GM19023 (cell line): ENCODE measurements around the gene ERC1.

Experiments
- ATAC-seq: cut with Tn5 transposase; IDR thresholded peaks from one replicate; pipeline ENCODE4 v1.9.1; 2021; ENCODE audit warnings: mild to moderate bottlenecking, moderate library complexity; ENCODE audit not compliant: unreplicated experiment

Gene ERC1

DNA sequence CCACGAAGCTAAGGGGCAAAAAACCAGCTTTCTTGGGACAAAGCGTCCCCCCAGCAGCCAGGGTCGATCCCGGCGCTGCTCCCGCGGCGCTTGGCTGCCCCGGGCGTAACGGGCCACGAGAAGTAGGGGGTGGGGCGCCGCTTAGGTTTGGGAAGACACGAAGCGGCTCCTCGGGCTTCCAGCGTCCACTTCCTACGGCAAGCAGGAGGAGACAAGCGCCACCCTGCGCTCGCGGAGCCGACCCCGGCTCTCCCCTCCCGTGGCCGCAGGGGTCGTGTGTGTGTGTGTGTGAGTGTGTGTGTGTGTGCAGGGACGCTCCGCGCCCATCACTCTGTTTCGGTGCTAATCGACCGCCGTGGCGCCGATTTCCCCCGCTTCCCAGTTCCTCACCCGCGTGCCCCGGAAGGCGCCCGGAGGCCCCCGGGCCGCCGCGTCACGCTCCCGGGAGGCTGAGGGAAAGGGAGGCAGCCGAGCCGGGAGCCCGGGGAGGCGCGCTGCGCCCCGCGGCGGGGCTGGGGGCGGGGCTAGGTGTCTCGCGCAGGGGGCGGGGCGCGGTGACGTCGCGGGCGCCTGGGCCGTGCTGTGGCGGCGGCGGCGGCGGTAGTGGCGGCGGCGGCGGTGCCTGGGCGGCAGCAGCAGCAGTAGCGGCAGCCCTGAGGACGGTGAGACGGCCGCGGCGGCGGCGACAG lies at the start of gene ERC1:
Gene ERC1, plus strand, starts transcription at position 563 of the 689 bp plus-strand sequence. CDS start 36,681 bp downstream, outside the sequence.
- peak; percentile 92 for ATAC-seq

DNA sequence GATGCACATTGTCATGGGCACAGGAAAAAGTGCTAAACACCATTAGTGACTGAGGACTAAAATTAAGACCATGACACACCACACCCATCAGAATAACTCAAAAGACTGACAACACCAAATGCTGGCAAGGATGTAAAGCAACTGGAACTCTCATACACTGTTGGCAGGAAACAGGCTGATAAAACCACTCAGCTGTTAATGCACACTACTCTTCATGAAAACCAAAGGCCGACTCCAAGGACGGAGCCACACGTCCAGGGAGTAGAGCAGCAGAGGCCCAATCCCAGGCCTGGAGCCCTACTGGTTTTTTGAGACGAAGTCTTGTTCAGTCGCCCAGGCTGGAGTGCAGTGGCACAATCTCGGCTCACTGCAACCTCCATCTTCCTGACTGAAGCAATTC lies 48.0 kb upstream of the ERC1 start:
- no peak for ATAC-seq

DNA sequence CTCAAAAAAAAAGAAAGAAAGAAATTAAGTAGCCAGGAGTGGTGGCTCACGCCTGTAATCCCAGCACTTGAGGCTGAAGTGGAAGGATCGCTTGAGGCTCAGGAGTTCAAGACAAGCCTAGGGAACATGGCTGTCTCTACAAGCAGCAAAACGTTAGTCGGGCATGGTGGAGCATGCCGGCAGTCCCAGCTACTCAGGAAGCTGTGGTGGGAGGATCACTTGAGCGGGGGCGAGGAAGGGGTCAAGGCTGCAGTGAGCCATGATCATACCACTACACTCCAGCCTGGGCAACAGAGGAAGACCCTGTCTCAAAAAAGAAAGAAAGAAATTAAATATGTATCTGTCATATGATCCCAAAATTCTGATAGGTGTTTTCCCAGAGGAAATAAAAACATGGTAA lies 46.8 kb upstream of the ERC1 start:
- no peak for ATAC-seq

DNA sequence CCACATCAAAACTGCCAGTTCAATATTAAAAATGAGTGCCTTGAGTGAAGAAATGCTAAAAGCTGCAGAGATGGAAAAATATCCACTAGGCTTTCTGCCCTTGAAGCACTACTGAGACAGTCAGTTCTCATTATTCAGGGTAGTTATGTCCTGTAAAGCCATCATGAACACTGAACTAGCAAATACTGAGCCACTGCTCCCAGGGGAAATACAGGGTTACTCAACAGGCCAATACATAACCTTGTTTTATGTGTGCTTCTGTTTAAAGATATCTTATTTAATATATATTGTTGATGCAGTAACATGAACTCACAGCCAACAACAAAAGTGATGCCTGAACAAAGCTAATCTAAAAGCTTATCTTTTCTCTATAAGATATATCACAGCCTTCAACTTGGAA lies 44.8 kb upstream of the ERC1 start:
- ATAC-seq = no peak

DNA sequence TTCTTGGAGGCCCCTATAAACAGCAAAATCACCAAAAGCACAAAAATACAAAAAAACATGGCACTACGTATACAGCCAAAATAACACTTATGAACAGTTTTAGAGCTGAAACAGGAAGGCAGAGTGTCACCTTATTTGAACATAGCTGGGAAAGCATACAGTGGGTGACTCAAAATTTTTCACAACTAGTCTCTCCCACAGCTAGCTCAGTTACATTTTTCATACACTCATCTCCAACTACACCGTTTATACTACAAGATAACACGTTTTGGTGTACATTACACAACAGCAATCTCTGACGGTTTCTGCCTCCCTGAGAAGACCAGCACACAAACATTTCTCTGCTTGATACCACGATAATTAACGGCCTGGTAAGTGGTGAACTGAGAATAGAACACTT lies 44.4 kb upstream of the ERC1 start:
- ATAC-seq = no peak

DNA sequence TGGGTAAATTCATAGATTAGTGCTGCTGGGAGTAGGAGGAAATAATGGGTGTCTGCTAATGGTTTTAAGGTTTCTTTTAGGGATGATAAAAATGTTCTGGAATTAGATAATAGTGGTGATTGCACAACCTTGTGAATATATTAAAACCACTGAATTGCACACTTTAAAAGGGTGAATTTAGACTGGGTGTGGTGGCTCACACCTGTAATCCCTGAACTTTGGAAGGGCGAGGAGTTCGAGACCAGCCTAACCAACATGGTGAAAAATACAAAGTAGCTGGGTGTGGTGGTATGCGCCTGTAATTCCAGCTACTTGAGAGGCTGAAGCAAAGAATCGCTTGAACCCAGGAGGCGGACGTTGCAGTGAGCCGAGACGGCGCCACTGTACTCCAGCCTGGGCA lies 42.8 kb upstream of the ERC1 start:
- ATAC-seq = no peak

DNA sequence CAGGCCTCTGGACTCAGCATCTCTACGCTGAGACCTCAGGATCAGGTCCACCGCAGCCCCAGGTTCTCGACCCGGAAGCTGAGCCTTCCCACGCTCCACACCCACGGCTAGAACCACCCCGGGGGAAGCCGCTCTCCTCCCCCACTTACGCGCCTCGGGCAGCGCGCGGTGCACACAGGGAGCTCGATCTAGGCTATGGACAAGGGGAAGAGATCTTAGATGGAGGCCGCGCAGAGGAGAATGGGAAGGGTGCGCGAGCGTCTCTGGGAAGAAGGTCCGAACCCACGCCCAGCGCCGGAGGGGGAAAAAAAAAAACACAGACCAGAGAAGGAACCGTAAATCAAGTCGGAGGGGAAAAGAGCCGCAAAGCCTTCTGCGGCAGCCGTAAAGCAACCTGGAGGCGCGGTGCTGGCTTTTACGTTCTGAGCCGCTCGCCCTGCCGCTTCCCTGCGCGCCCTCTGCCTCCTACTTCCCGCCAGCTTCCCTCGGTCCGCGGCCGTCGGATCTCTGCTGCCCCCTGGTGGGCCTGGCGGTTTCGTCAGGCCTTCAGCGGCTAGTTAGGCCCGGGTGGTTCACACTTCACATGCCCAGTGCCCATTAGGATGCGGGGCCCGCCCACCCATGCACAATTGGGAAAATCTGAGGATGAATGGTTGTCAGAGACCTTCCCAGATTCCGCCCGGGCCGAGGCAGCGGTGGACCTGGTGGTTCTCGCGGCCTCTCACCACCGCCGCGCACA lies 41.4 kb upstream of the ERC1 start, which contains the start of gene RAD52:
Gene RAD52, minus strand, starts transcription at position 242 of the 739 bp plus-strand sequence. CDS start 16,636 bp downstream, outside the sequence.
- peak; percentile 83 for ATAC-seq

DNA sequence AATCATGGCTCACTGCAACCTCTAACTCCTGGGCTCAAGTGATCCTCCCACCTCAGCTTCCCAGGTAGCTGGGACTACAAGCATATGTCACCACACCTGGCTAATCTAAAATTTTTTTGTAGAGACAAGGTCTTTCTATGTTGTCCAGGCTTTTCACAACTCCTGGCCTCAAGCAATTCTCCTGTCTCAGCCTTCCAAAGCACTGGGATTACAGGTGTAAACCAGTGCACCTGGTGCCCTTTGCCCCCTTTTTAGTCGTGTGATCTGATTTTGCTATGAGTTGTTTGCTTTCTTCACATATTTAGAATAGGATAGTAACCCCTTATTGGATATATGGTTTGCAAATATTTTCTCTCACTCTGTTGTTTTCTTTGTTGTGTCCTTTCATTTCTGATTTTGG lies 39.8 kb upstream of the ERC1 start:
- no peak for ATAC-seq

DNA sequence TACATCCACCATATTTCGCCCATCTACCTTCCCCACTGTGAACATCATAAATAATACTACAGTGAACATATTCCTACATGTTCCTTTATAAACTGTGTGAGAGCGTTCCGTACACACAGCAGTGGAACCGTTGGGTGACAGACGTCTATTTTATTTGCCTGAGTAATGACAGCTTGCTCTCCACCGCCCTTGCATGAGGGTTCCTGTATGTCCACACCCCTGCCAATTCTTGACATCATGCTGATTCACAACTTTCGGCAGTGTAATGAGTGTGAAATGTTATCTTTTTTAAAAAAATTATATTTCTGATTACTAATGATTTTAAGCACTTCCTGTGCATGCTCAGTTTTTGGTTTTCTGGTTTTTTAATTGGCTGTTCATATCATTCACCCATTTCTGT lies 37.2 kb upstream of the ERC1 start:
- ATAC-seq = no peak

DNA sequence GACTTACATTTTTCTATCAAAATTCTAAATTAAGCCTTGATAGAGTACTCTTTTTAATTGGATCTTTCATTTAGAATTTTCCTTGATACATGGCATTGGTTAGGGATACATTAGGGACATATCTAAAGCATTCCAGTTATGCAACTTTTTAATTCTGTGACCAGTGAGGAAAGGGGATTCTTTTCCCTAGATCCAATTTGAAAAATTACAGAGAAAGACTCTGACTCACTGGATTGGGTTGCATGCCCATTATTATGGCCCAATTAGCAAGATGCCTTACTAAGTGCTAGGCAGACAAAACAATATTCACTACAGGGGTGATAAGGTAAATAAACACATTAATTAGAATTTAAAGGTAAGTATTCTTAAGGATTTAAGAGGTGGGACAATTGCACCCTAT lies 36.3 kb upstream of the ERC1 start:
- ATAC-seq = no peak

DNA sequence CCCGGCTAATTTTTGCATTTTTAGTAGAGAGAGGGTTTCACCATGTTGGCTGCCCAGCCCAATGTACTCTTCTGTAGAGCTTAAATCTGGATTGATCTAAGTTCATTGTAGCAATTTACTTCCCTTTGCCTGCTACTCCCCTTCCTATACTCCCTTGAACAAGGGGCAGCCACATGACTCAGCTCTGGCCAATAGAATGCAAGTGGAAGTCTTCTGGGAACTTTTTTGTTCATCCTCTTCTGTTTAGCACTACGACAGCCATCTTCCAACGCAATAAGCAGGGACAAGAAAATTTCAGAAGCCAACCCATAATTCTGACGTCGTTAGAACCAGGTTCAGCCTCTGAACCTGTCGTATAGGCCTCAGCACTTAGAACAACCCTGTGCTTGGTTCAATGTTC lies 35.1 kb upstream of the ERC1 start:
- no peak for ATAC-seq

DNA sequence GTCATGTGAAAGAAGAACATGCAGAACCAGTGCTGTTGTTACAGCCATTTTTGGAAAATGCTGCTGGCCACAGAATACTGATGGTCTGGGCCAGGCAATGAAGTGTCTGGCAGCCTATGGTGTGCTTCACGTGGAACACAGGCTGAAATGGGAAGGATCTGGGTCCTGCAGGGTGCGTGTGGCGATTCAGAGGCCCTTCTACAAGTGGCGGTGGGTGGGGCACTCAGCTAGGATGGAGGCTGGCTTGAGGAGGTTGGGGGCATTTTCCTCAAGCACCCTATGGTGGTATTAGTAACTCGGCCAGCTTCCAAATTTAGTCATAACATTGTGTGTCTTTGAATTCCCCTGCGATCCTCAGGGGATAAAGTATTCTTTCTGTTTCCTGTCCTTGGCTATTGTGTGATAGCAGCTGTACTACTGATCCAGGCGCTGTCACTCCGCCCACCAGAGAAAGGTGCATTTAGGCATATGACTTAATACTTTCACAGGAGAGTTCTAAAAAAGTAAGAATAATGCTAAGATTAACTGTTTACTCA lies 32.4 kb upstream of the ERC1 start:
- ATAC-seq = no peak

DNA sequence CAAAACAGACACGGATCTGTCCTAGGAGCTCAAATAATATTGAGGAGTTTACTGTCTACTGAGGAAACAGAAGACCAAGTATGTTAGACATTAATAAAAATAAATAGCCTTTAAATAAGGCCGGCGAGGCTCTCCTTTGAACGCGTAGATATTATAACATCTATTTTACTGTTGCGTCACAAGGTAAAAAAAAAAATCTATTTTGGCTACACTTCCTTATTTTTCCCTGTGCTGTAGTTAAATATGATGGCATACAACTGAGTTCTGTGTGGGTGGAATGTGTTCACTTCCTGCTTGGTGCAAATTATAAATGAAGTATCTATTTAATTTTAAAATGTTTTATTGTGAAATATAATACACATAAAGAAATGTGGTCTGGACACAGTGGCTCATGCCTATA lies 24.3 kb upstream of the ERC1 start:
- no peak for ATAC-seq

DNA sequence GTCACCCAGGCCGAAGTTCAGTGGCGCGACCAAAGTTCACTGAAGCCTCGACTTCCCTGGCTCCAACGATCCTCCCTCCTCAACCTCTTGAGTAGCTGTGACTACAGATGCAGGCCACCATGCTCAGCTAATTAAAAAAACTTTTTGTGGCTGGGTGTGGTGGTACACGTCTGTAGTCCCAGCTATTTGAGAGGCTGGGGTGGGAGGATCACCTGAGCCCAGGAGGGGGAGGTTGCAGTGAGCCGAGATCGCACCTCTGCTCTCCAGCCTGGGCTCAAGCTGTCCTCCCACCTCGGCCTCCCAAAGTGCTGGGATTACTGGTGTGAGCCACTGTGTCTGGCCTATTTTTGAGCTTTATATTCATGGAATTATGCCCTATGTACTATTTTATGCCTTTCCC lies 23.4 kb upstream of the ERC1 start:
- ATAC-seq = no peak

DNA sequence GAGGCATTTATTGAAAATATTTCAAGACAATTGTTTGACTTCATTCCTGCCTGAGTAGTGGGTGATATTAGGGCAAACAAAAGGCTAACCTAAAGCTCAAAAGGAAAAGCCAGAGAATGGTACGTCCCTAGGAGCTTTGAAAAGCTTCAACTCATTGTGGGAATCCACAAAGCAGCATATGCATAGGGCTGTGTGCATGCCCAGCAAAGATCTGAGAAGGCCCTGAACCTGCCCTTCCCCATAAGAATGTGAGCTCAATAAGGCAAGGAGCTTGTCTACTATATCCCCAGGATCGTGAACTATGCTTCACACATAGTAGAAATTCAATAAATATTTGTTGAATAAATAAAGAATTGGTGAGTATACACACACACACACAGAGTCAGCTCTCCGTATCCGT lies 22.5 kb upstream of the ERC1 start:
- ATAC-seq = no peak

DNA sequence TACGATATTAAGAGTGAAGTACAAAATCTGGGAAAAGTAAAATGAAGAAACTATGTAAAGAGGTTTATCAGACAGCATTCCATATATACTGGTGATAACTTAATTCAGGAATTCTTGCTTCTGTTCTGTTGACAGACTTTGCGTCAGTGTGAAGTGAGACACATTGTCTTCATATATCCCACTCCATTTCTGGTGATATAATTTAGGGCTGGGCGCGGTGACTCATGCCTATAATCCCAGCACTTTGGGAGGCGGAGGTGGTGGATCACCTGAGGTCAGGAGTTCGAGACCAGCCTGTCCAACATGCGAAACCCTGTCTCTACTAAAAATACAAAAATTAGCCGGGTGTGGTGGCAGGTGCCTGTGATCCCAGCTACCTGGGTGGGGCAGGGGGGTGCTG lies 21.2 kb upstream of the ERC1 start:
- ATAC-seq = no peak

DNA sequence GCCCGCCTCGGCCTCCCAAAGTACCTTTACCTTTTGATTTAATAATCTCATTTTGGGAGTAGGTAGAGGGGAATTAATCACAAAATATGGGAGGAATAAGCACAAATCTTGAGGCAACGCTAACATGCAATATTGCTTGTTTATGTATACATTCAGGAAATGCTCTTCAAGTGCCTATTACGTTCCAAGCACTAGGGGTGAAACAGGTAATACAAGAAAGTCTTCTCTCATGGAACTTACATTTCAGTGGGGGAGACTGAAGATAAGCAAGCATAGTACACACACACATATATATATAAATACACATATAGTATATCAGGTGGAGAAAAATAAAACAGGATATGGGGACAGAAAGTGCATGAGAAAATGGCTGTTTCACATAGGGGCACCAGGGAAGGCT lies 19.0 kb upstream of the ERC1 start:
- no peak for ATAC-seq

DNA sequence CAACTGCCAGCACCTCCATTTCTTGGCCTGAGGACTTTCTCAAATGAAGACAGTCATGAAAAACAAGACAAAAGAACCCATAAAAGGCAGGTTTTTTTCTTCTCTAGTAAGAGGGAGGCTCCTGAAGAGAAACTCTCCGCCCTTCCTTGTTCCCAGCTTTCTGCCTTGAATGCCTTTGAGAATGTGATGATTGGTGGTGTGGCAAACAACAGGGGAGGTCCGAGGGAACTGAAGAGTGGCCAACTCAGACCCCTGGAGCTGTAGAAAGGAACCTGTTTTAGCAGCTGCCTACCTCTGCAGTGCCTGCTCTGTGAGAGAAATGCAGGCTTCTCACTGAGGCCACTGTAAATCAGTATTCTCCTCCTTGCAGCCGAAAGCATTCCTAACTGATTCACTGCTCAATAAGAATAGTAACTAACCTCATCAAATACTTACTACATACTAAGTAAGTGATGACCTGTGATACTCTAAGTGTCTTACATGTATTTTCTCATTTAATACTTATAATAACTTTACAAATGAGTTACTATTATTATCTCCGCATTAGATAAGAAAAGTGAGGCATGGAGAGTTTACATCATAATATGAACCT lies 16.7 kb upstream of the ERC1 start:
- ATAC-seq = no peak

DNA sequence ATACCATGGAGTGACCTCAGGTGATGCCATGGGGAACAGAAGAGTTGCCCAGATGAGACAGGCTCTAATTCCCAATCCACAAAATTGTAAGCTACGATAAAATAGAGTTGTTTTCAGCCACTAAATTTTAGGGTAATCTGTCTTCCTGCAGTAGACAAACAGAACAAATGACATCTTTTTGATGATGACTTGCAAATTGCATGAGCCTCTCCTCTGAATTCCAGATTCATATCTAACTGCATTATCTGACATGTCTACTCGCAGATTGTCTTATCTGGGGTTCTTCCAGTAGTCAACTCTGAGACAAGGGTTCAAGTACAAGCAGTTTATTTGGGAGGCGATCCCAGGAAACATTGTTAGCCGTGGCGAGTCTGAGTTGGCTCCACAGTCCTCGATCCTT lies 14.4 kb upstream of the ERC1 start:
- ATAC-seq = no peak

DNA sequence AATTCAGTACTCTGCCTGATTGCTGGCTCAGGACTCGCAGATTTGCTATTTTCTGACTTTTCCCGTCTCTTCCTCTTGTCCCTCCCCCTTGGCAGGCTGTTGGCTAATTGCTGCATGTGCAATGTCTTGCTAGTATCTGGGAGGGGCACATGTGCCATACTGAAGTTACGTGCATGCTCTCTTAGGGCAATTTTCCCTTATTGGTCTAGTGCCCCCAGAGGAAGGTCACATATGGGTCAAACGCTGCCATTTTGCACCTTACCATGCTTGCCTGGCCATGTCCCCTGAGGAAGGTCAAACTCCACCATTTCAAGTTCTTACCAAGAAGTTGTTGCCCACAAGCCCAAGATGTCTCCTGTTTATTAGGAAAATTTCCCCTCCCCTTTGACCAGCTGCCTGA lies 13.9 kb upstream of the ERC1 start:
- no peak for ATAC-seq

DNA sequence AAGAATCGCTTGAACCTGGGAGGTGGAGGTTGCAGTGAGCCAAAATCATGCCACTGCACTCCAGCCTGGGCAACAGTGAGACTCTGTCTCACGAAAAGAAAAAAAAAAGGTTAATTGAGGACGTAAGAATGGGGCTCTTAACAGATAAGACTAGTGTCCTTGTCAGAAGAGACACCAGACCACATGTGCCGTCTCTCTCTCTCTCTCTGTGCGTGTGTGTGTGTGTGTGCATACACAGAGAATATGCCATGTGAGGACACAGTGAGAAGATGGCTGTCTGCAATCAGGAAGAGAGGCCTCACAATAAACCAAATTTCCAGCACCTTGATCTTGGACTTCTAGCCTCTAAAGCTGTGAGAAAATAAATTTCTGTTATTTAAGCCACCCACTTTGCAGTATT lies 11.7 kb upstream of the ERC1 start:
- no peak for ATAC-seq
